Endothelial cell of umbilical vein (primary cell): ENCODE measurements around the gene ATOSA. TPM values are rescaled to one million over a fixed set of nuclear protein-coding genes. Genes with fewer than 3 reads are reported as not detected.

Source experiments
- BruUV-seq: library from RNA; stranded (reverse); fragments of 400-500 nt; replicated peaks from 2 replicates; lab custom pipeline; 2021; lab: Mats Ljungman, UMichigan
- CTCF ChIA-PET: fragments of 300-600, 350-600 bp; sonication (Branson Sonifier 250); formaldehyde crosslinking; loops from one replicate; lab custom pipeline; 2021; ENCODE audit warnings: antibody characterized with exemption, inconsistent platforms; lab: Charles Lee
- POLR2A ChIA-PET: fragments of 300-600, 350-600 bp; sonication (Branson Sonifier 250); formaldehyde crosslinking; loops from one replicate; lab custom pipeline; 2021; ENCODE audit warnings: antibody characterized with exemption, inconsistent platforms; lab: Charles Lee
- DNase-seq: peaks from one replicate; pipeline ENCODE4 v3.0.0-alpha.2; 2011; ENCODE audit warnings: low read depth, low spot score
- FAIRE-seq: peaks from 2 replicates; lab custom pipeline; 2011; peaks lifted over from hg19 to GRCh38; lab: Jason Lieb, UNC
- H2AFZ ChIP-seq: 2 replicates; pipeline ENCODE4 v1.6.0; 2012; ENCODE audit warnings: low read depth, low read length, control low read depth, inconsistent platforms
- H3K27ac ChIP-seq: 2 replicates; pipeline ENCODE4 v1.5.1; 2011; ENCODE audit warnings: low read depth, mild to moderate bottlenecking, control low read depth, low read length, moderate library complexity; ENCODE audit not compliant: insufficient read depth
- H3K27me3 ChIP-seq, 2 experiments: 2 replicates each; pipeline versions ENCODE4 v1.6.0 to v1.6.1; 2011; ENCODE audit warnings: low read length in 2 of 2, mixed read lengths in 1 of 2; ENCODE audit not compliant: control insufficient read depth in 2 of 2, insufficient read depth in 2 of 2
- H3K36me3 ChIP-seq, 2 experiments: 2 replicates in 1 of 2; 3 replicates in 1 of 2; pipeline ENCODE4 v1.5.1; 2011; ENCODE audit warnings: low read length in 2 of 2, mild to moderate bottlenecking in 1 of 2, moderate library complexity in 1 of 2; ENCODE audit not compliant: control insufficient read depth in 2 of 2, insufficient read depth in 2 of 2; ENCODE audit errors: extremely low read depth in 1 of 2
- H3K4me1 ChIP-seq: 3 replicates; pipeline ENCODE4 v1.5.1; 2011; ENCODE audit warnings: mild to moderate bottlenecking, low read length; ENCODE audit not compliant: control insufficient read depth, insufficient read depth; ENCODE audit errors: extremely low read depth
- H3K4me2 ChIP-seq: 2 replicates; pipeline ENCODE4 v1.6.1; 2011; ENCODE audit warnings: low read length, control low read depth, mixed read lengths; ENCODE audit not compliant: insufficient read depth
- H3K4me3 ChIP-seq, 3 experiments: fragments of 200-600 bp in 1 of 3; sonication (generic), shearing (Covaris generic) in 1 of 3; replicated peaks in 1 of 3; 2 replicates each; pipeline ENCODE4 v1.5.1; 2011 to 2016; ENCODE audit warnings: control low read depth in 3 of 3, low read length in 3 of 3, mild to moderate bottlenecking in 2 of 3, inconsistent platforms in 1 of 3, low read depth in 1 of 3, moderate library complexity in 1 of 3; ENCODE audit not compliant: insufficient read depth in 1 of 3
- H3K79me2 ChIP-seq: 2 replicates; pipeline ENCODE4 v1.6.0; 2012; ENCODE audit warnings: low read length, inconsistent platforms; ENCODE audit not compliant: control insufficient read depth, insufficient read depth
- H3K9ac ChIP-seq: replicated peaks from 2 replicates; pipeline ENCODE3; 2011; ENCODE audit warnings: low read length, control low read depth; ENCODE audit not compliant: insufficient read depth; ENCODE audit errors: extremely low read depth
- H3K9me1 ChIP-seq: replicated peaks from 3 replicates; pipeline ENCODE4 v1.6.0; 2011; ENCODE audit warnings: mild to moderate bottlenecking, low read length; ENCODE audit not compliant: control insufficient read depth, insufficient read depth; ENCODE audit errors: extremely low read depth
- H3K9me3 ChIP-seq: replicated peaks from 2 replicates; pipeline ENCODE4 v1.5.1; 2012; ENCODE audit warnings: low read length, inconsistent platforms; ENCODE audit not compliant: control insufficient read depth, insufficient read depth
- H4K20me1 ChIP-seq: replicated peaks from 2 replicates; pipeline ENCODE3; 2011; ENCODE audit warnings: mild to moderate bottlenecking, low read length; ENCODE audit not compliant: control insufficient read depth, insufficient read depth; ENCODE audit errors: extremely low read depth
- EZH2 ChIP-seq: IDR thresholded peaks from 2 replicates; pipeline ENCODE4 v1.6.1; 2012; ENCODE audit warnings: borderline replicate concordance, low read depth, mild to moderate bottlenecking, moderate library complexity, low read length, inconsistent platforms; ENCODE audit not compliant: severe bottlenecking
- FOS ChIP-seq: IDR thresholded peaks from 2 replicates; pipeline ENCODE4 v1.6.1; 2011; ENCODE audit warnings: mild to moderate bottlenecking, low read length, moderate library complexity, borderline replicate concordance; ENCODE audit not compliant: insufficient read depth
- GATA2 ChIP-seq: IDR thresholded peaks from 2 replicates; pipeline ENCODE4 v1.7.0; 2011; ENCODE audit warnings: low read depth, mild to moderate bottlenecking, moderate library complexity, mixed read lengths, low read length; ENCODE audit not compliant: insufficient read length, insufficient read depth
- JUN ChIP-seq: IDR thresholded peaks from 2 replicates; pipeline ENCODE4 v1.6.1; 2011; ENCODE audit warnings: borderline replicate concordance, low read depth; ENCODE audit not compliant: insufficient read length, insufficient read depth
- MYC ChIP-seq: IDR thresholded peaks from one replicate; pipeline ENCODE4 v1.6.1; 2011; ENCODE audit warnings: mild to moderate bottlenecking, low read depth, low read length
- POLR2A ChIP-seq: IDR thresholded peaks from 2 replicates; pipeline ENCODE4 v1.6.1; 2012; ENCODE audit warnings: low read depth, mild to moderate bottlenecking, control low read depth, low read length
- POLR2AphosphoS5 ChIP-seq: IDR thresholded peaks from 2 replicates; pipeline ENCODE4 v1.6.1; 2012; ENCODE audit warnings: low read depth, mild to moderate bottlenecking, control low read depth, low read length, moderate library complexity; ENCODE audit not compliant: insufficient read depth
- dilution Hi-C: fragments of 300-500 bp; cut with MboI; formaldehyde crosslinking; loops from one replicate; pipeline ENCODE4 v1.15.0; 2019; ENCODE audit warnings: low sequenced_read_pairs; ENCODE audit not compliant: extremely low pct_ligation_motif_present
- intact Hi-C: fragments of 100-400 bp; cut with micrococcal nuclease; formaldehyde crosslinking; loops from one replicate; pipeline ENCODE4 v1.10.0; 2022
- polyA plus RNA-seq, 4 experiments: library from polyadenylated mRNA; depleted of rRNA in 3 of 4; stranded (reverse) in 3 of 4; unstranded in 1 of 4; fragments of >200 nt; gene quantifications; 2 replicates each; pipeline versions ENCODE4 v1.2.1 to v1.2.3, GENCODE V29; 2011 to 2012; ENCODE audit warnings: missing spikeins in 1 of 4
- total RNA-seq: library from RNA; stranded (reverse); gene quantifications from 2 replicates; pipeline ENCODE4 v1.2.3, GENCODE V29; 2021
- TF ChIP-seq, protein P1 (sequence below): IDR thresholded peaks from 2 replicates; pipeline ENCODE4 v1.6.1; 2011; ENCODE audit not compliant: insufficient read depth, insufficient read length
- TF ChIP-seq, protein P2 (sequence below), 2 donors: IDR thresholded peaks; 1 replicate in 1 of 2; 2 replicates in 1 of 2; pipeline ENCODE4 v1.5.1; 2011; ENCODE audit warnings: low read length in 2 of 2, mild to moderate bottlenecking in 2 of 2, moderate library complexity in 2 of 2, control low read depth in 1 of 2, inconsistent platforms in 1 of 2, low read depth in 1 of 2; ENCODE audit not compliant: insufficient read depth in 1 of 2; ENCODE audit errors: extremely low read depth in 1 of 2

The ATOSA gene
- total and polyA plus RNA-seq, 2 donors (not counting 3 experiments of a cell fraction or from before 2014, with no cell fraction given): 19.4 to 41.1 TPM

DNA sequence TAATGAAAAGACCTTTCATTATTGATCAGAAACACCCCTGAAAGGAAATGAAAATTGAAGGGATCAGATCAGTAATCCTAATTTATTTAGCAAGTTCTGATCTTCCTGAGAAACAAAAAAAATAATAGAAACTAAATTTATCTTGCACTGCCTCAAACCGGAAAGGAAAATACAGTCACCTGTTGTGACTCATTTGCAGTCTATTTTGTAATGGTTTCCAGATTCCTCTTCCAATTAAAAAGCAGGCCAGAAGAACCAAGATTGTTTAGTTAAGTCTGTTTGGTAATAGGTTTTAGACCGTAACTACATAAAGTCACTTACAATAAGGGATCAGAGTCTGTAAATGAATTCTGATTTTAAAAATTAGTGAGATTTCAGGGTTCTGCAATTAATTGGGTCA lies 49.7 kb upstream of the ATOSA start:
- ChIA-PET CTCF (interaction anchor here (3.3 kb wide), 1 partner anchor 473 kb away, joined by 14 read pairs; no protein-coding TSS in a partner anchor), POLR2A (interaction anchor here (0.6 kb wide), 1 partner anchor 411 kb away, joined by 3 read pairs; no protein-coding TSS in a partner anchor)
- no peaks in the 10 kb centered on the region for H3K27me3 ChIP-seq
- no peaks in the 10 kb centered on the region for H3K9me3 ChIP-seq
- no TSS peak for BruUV-seq
- intact Hi-C loops: loop anchor here (1.0 kb wide), 1 partner anchor 160 kb away; the partner anchor contains the start of gene ARPP19
- no peak overlapping the region for H3K4me3 ChIP-seq
- peaks cover 38% of the 10 kb centered on the region for H3K4me1 ChIP-seq
- DNase-seq: peak; percentile 73
- TF ChIP-seq, protein P1, sequence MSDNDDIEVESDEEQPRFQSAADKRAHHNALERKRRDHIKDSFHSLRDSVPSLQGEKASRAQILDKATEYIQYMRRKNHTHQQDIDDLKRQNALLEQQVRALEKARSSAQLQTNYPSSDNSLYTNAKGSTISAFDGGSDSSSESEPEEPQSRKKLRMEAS: no peak
- TF ChIP-seq MYC (no peak), EZH2 (no peak), POLR2AphosphoS5 (peak; percentile 27), FOS (peak; percentile 81), GATA2 (no peak), POLR2A (no peak), JUN (peak; percentile 88)
- TF ChIP-seq, protein P2, sequence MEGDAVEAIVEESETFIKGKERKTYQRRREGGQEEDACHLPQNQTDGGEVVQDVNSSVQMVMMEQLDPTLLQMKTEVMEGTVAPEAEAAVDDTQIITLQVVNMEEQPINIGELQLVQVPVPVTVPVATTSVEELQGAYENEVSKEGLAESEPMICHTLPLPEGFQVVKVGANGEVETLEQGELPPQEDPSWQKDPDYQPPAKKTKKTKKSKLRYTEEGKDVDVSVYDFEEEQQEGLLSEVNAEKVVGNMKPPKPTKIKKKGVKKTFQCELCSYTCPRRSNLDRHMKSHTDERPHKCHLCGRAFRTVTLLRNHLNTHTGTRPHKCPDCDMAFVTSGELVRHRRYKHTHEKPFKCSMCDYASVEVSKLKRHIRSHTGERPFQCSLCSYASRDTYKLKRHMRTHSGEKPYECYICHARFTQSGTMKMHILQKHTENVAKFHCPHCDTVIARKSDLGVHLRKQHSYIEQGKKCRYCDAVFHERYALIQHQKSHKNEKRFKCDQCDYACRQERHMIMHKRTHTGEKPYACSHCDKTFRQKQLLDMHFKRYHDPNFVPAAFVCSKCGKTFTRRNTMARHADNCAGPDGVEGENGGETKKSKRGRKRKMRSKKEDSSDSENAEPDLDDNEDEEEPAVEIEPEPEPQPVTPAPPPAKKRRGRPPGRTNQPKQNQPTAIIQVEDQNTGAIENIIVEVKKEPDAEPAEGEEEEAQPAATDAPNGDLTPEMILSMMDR (IDR thresholded peaks at IDR 0.05; ENCODE audit: extremely low read depth in 1 of 2, insufficient read depth in 1 of 2, low read depth in 1 of 2, low read length in 2 of 2): no peak
- no peaks in the 10 kb centered on the region for H3K79me2 ChIP-seq
- no peaks in the 10 kb centered on the region for H4K20me1 ChIP-seq
- peak overlapping the region; percentile 73 for H3K27ac ChIP-seq
- peak; percentile 31 for FAIRE-seq
- H3K9me1 ChIP-seq: no peaks in the 10 kb centered on the region
- H3K36me3 ChIP-seq: no peaks in the 10 kb centered on the region
- no peak overlapping the region for H2AFZ ChIP-seq
- H3K9ac ChIP-seq: no peak overlapping the region
- dilution Hi-C loops: no loop called here
- H3K4me2 ChIP-seq: peak overlapping the region; percentile 74
